Bronchial epithelial cell (primary cell): ENCODE measurements around the gene PYY. TPM values are rescaled to one million over a fixed set of nuclear protein-coding genes. Genes with fewer than 3 reads are reported as not detected.

ENCODE experiments used
- DNase-seq: peaks from one replicate; pipeline ENCODE4 v3.0.0-alpha.2; 2010; ENCODE audit warnings: low read depth
- FAIRE-seq: peaks from 2 replicates; lab custom pipeline; 2011; peaks lifted over from hg19 to GRCh38; lab: Jason Lieb, UNC
- H3K27me3 ChIP-seq: 2 replicates; pipeline ENCODE4 v1.5.1; 2011; ENCODE audit warnings: low read length; ENCODE audit not compliant: control insufficient read depth, insufficient read depth
- H3K36me3 ChIP-seq: 2 replicates; pipeline ENCODE4 v1.5.1; 2011; ENCODE audit warnings: low read length; ENCODE audit not compliant: control insufficient read depth, insufficient read depth
- H3K4me3 ChIP-seq: 2 replicates; pipeline ENCODE4 v1.5.1; 2011; ENCODE audit warnings: mild to moderate bottlenecking, low read depth, low read length, control low read depth
- total RNA-seq: library from RNA; depleted of rRNA; stranded (reverse); fragments of >200 nt; gene quantifications from 2 replicates; pipeline ENCODE4 v1.2.1, GENCODE V29; 2014
- TF ChIP-seq, protein P1 (sequence below): IDR thresholded peaks from 2 replicates; pipeline ENCODE4 v1.5.1; 2011; ENCODE audit warnings: mild to moderate bottlenecking, moderate library complexity, low read length, control low read depth, inconsistent platforms; ENCODE audit not compliant: insufficient read depth, severe bottlenecking

The PYY gene
- total RNA-seq, 1 donor from 2014 or later: 0.79 TPM

DNA sequence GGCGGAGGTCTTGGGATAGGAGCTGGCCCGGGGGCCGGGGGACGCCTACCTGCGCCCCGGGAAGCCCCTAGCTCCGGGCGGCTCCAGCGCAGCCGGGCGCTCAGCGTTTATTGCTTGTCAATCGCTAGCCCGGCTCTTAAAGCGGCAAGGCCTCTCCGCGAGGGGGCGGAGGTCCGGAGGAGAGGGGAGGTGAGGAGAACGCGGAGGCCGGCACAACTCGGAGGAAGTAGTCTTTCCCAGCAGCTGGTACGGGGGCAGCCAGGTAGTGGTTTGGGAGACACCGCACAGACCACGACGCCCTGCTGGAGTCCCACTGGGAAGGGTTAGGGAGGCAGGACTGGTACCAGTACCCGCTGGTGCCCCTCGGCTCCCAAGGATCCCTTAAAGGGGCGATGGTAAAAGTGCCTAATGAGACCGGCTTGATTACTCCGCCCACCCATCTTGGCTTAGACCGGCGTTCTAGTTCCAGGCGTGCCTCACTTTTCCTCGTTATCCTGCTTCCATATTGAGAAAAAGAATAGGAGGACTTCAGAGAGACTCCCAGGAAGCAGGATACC, 46.2 kb downstream of the PYY start, which contains the start of gene MPP2:
Gene MPP2 (minus strand): TSS at position 112 of the 557 bp plus-strand sequence. CDS start 3,076 bp downstream, outside the sequence.
- TF ChIP-seq, protein P1, sequence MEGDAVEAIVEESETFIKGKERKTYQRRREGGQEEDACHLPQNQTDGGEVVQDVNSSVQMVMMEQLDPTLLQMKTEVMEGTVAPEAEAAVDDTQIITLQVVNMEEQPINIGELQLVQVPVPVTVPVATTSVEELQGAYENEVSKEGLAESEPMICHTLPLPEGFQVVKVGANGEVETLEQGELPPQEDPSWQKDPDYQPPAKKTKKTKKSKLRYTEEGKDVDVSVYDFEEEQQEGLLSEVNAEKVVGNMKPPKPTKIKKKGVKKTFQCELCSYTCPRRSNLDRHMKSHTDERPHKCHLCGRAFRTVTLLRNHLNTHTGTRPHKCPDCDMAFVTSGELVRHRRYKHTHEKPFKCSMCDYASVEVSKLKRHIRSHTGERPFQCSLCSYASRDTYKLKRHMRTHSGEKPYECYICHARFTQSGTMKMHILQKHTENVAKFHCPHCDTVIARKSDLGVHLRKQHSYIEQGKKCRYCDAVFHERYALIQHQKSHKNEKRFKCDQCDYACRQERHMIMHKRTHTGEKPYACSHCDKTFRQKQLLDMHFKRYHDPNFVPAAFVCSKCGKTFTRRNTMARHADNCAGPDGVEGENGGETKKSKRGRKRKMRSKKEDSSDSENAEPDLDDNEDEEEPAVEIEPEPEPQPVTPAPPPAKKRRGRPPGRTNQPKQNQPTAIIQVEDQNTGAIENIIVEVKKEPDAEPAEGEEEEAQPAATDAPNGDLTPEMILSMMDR: peak; percentile 24
- no peak for FAIRE-seq
- Histone ChIP-seq H3K4me3 (peak within 1 kb of the TSS; percentile 37), H3K27me3 (peaks cover 21% of the 10 kb centered on the region), H3K36me3 (no peaks in the 10 kb centered on the region)
- peak; percentile 43 for DNase-seq

DNA sequence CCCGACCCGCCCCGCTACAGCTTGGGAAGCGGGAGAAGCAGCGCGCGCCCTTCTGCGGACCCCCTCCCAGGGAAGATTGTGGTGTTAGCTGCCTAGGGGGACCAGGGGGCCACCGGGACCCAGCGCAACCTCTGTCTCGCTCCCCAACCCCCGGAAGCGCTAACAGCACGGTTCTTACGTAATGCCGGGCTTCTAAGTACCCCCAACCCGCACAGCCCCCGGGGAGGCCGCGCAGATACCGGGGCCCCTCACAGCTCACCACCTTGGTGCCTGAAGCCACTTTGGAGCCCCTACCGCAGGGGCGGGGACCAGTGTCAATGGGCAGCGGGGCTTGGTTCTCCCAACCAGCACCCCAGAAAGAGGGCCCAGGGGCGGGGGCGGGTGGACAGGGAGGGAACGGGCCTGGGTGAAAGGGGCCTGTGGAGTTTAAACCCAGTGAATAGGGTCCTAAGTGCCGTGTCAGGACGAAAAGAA, 46.8 kb downstream of the PYY start:
- Histone ChIP-seq H3K36me3 (no peaks in the 10 kb centered on the region), H3K4me3 (peak overlapping the region; percentile 37), H3K27me3 (peaks cover 20% of the 10 kb centered on the region)
- TF ChIP-seq, protein P1: no peak
- DNase-seq (no peak), FAIRE-seq (no peak)

DNA sequence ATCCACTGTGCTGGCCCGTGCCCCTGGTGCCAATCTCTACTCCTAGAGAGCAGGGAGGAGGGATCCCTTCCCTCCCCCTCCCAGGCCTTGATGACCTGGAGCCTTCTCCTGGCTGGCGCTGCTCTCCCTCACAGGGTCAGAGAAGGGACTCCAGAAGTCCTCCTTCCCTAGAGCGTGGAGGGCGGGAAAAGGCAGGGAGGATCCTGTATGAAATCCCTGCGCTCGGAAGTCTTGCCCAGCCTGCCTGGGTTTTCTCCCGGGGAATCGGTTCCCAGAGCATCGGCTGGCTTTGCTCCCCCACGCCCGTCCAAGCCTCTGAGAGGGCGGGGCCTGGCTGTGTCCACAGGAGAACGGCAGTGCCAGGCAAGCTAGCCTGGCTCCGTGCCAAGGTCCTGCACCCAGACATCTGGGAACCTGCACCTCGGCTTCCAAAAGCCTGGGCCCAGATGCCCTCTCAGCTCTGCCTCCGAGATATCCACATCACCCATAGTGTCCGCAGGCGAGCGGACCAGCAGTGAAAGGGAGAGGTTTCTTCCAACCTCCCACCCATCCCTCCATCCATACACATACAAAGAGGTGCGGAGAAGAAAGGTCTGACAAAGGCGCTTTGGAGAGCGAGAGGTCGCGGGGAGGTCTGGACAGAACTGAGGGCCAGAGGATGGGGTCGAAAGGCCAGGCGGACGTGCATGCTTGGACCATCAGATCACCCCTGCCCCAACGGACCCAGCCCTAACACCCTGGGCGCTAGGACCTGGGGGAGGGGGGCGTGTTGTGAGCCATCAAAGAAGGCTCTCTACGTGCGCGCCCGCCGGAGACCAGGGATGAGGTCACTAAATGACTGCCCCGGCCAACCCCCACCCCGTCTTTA, 47.5 kb downstream of the PYY start:
- H3K4me3 ChIP-seq: peak overlapping the region; percentile 37
- no peak for FAIRE-seq
- TF ChIP-seq, protein P1: no peak
- no peak for DNase-seq
- H3K27me3 ChIP-seq: peaks cover 23% of the 10 kb centered on the region
- H3K36me3 ChIP-seq: no peaks in the 10 kb centered on the region

DNA sequence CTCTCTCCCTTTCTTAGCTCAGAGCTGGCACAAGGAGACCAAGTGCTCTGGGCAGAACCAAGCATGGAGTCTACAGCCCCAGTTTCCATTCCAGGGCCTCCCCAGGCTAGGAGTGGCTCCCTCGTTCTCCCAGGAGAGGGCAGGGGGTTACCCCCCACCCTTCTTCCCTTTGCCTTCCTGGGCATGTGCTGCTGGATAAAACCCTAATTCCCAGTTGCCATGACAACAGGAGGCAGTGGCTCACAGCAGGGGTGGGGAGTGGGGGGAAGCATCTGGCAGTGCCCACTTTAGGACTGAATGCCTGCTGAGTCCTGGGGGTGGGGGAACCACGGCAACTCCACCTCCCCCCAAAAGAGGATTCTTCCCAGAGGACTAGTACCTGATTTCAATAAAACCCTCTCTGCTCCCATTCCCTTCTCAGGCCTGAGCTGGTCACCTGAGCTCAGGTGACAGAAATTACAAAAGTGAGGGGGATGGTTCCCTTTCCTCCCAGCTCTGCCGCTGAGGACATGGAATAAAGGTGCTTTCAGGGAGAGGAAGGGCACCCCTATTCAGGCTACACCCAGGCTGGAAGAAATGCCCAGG, 48.2 kb downstream of the PYY start:
- FAIRE-seq (no peak), DNase-seq (no peak)
- TF ChIP-seq, protein P1: no peak
- Histone ChIP-seq H3K36me3 (no peaks in the 10 kb centered on the region), H3K27me3 (peaks cover 23% of the 10 kb centered on the region), H3K4me3 (no peak overlapping the region)

Other genes with a start within 250 kb of the PYY start
- gene SOST, start 195.1 kb downstream of the PYY start, total RNA-seq: not detected in 2 replicates
- gene DUSP3, start 175.0 kb downstream of the PYY start, total RNA-seq: 36.9 and 37.8 TPM in 2 replicates
- gene CFAP97D1, start 173.5 kb downstream of the PYY start, total RNA-seq: not detected in 2 replicates
- 7.2 and 9.7 TPM in 2 replicates for gene MPP3, start 120.8 kb downstream of the PYY start, total RNA-seq
- gene CD300LG, start 106.8 kb downstream of the PYY start, total RNA-seq: not detected in 2 replicates
- gene MPP2, start 46.4 kb downstream of the PYY start, total RNA-seq: 0.13 and 0.26 TPM in 2 replicates
- gene PPY, start 11.5 kb downstream of the PYY start, total RNA-seq: not detected in 2 replicates
- 17.8 and 25.3 TPM in 2 replicates for gene NAGS, start 50.7 kb upstream of the PYY start, total RNA-seq
- gene TMEM101, start 61.0 kb upstream of the PYY start, total RNA-seq: 64.3 and 85.6 TPM in 2 replicates
- gene LSM12, start 112.7 kb upstream of the PYY start, total RNA-seq: 18.9 and 20.3 TPM in 2 replicates
- gene G6PC3, start 116.8 kb upstream of the PYY start, total RNA-seq: 7.6 and 9.2 TPM in 2 replicates
- gene HDAC5, start 169.7 kb upstream of the PYY start, total RNA-seq: 18.4 TPM in 2 replicates
- gene HROB, start 188.0 kb upstream of the PYY start, total RNA-seq: 0.26 and 0.64 TPM in 2 replicates
- not detected in 2 replicates for gene ASB16, start 216.8 kb upstream of the PYY start, total RNA-seq
- gene TMUB2, start 233.0 kb upstream of the PYY start, total RNA-seq: 20.3 and 25.6 TPM in 2 replicates
- gene ATXN7L3, start 245.9 kb upstream of the PYY start, total RNA-seq: 32.4 and 46.3 TPM in 2 replicates